Activated CD4-positive, CD25-positive, alpha-beta regulatory T cell (primary cell): Measurements from ENCODE around the gene ARL15.
"Not testable (repeated sequence)": the region's sequence is repeated elsewhere in the genome, so short reads cannot be mapped to it uniquely, and the experiment has no call there.

Source experiments
- DNase-seq, 4 experiments: peaks; one replicate each; lab custom pipeline; 2025; lab: John Stamatoyannopoulos, UW

The ARL15 gene

DNA sequence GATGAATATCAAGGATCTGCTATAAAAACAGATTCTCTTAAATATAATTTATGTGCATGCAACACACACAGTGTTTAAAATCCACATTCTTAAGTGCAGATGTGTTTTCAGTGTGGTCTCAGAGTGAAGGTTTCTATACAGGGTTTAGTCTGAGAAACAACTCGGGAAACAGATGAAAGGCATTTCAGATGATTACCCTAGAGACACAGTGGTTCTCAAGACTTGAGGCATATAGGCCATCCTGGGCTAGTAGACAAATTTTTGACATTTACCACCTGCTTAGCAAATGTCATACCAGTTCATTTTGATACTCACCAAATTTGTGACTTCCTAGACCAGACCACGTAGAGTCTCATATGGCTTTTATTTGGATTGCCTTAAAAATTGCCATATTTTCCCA lies 216.5 kb downstream of the ARL15 start:
- DNase-seq, result no peak

DNA sequence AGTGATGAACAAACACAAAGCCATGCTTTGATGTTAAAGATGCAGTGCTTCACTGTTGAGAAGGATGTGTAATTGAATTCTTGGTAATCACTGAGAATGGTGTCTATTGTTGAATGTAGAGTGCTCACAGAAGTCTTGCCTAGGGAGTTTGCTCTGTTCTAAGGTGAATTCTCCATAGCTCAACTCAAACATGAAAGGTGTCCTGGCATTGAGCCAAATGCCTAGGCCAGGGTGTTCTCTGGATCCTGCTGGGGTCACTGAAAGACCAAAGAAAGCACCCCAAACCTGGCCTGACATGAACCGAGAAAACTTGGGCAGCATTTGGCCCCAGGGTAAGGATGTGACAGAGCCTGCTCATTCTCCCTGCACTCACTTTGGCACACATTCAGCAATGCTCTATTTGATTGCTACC lies 217.3 kb downstream of the ARL15 start:
- no peak for DNase-seq

DNA sequence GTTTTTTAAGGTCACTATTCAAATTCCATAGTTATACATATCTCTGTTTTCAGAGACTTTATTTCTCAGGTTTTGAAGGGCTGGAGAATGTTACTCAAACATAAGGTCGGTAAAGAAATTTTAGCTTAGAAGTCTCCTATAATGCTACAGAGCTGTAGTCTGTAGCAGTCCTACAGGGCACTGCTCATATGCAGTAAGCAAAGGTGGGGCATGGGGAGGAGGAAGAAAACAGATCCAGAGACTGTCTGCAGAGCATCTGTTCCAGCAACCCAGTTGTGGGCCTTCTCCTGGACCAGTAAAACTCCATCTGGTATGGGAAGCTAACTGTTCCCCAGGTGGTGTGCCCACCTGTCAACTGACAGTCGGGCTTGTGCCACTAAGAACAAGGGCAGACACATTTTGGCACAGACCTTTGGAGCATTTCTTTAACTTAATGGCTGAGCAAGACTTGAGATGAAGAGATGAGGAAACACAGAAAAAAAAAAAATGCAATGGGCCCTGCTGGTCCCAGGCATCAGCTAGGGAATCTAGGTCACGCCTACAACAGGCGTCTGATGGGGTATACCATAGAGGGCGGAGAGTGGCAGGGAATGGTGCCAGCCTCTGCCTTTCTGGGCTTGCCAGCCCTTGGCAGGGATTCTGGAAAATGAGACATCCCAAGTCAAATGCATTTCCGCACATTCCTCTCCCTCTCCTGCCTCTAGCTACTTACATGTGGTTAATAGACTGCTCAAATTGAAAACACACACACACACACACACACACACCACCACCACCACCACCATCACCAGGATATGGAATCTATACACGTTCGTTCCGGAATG lies 218.9 kb downstream of the ARL15 start:
- DNase-seq, result no peak

DNA sequence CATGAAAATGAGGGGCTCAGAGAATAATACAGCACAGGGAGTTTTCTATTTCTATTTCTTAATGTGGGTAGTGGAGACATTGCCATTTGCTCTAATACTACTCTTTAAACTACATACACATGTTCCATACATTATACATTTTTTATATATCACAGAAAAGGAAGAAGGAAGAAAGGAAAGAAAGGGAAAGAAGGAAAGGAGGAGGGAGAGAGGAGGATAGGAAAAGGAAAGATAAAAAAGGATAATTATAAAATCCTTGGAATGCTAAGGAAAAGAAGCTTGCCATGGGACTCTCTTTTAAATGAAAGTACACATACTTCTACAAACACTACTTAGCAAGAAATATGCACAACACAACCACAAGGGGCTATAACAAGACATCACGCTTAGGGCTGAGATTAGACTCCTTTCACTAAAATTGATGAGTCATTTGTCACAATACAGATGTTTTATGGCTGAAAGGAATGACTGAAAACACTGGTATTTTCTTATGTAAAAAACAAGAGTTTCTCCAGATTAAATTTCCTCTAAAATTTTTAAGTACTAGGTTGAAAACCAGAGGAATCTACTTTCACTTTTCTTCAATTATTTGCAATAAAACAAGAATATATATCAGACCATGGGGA lies 219.8 kb downstream of the ARL15 start:
- DNase-seq, result no peak

DNA sequence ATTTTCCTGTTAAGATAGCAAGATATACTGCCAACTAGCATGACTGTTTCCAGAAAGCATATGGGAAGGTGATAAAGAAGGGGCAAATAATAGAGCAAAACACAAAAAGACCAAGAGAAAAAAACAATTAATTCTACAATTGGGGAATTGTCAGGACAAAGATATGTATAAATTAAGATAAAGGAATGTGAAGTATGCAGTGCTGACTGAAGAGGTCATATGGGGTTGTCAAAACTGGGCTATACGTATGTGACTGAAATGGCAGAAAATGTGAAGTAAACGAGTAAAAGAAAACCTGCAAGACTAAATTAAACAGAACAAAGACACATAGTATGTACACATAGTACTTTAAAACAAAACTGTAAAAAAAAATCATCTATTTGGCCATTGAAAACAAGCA lies 222.3 kb downstream of the ARL15 start:
- DNase-seq, result no peak

DNA sequence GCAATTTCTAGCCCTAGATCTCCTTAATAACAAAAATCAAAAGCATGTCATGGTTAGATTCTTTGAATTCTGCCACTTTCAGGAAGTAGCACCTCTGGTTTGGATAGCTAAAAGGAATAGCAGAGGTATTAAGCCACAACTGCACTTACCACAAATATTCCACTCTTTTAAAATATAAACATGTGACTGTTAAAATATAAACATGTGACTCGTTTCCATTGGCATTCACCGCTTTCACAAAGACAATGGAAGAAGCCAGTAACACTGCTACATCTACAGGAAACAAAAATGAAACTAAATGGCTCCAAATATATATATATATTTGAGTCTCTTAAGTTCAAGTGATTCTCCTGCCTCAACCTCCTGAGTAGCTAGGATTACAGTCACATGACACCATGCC lies 222.9 kb downstream of the ARL15 start:
- no peak for DNase-seq

DNA sequence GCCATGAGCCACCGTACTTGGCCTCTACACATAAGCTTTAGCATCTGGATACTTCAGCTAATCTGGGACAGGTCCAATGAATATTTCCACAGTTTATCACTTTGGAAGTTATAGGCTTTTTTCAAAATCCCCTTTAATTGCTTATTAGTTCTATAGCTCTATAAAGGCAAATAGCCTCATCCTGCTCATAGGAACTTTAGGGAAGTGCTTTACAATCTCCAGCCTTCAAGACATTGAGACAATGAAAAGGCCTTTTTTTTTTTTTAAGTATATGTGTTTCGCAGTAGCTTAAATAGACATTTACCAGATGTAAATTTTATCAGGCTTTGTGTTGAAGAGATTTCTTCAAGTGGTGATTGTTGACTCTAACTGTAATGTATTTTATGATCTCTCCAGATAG lies 224.2 kb downstream of the ARL15 start:
- no peak for DNase-seq

DNA sequence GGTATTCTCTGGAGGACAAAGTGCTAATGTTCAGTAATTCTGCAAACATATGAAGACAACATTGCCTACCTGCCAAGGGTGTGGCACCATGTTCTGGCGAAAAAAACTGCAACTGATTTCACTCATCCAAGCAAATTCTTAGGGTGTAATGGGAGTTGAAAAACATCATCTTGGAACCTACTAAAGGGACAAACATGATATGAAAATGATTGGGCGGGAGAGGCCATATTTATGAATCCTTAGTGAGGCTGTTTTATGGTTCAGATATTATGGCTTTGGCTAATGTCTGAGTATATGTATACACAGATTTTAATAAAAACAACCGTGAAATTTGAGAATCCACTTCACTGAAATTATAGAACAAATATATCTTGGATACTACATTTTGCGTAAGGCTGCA lies 225.7 kb downstream of the ARL15 start:
- DNase-seq, result no peak

DNA sequence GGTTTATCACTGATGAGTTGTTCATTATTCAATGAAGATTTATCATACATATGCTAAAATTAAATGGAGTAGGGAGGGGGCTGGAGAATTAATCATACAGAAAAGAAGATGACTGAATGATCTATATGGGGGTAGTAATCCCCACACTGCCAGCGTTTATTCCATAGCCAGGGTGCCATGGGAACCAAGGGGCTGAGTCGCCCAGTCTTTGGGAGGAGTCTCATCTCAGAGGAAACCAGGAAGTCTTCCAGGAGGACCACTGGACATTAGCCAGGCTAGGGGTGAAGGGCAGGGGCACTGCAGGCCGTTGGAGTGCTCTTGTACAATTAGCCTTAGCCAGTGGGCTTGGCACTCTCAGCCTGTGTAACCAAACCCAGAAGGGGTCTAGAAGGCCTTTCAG lies 226.5 kb downstream of the ARL15 start:
- no peak for DNase-seq

DNA sequence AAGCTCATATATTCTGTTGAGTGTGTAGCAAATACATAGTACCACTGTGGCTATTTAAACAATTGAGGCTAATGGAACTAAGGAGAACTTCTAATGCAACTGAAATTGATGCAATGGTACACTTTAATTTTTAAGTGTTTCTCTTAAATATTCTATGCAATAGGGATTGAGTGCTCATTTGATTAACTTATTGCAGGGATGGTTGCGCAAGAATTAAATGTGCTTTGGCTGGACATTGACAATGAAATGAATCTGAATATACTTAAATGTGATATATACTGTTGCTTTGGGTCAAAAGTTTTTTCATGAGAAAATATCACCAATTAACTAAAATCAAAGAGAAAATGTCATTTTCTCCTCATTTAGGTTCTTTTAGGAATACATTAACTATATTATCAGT lies 227.1 kb downstream of the ARL15 start:
- no peak for DNase-seq

DNA sequence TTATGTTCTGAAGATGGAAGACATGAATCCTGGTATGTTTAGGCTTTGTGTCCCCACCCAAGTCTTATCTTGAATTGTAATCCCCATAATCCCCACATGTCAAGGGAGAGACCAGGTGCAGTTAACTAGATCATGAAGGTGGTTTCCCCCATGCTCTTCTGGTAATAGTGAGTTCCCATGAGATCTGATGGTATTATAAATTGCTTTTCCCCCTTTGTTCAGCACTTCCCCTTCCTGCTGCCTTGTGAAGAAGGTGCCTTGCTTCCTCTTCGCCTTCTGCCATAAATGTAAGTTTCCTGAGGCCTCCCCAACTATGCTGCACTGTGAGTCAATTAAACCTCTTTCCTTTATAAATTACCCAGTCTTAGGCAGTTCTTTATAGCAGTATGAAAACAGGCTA lies 229.0 kb downstream of the ARL15 start:
- DNase-seq, result no peak

DNA sequence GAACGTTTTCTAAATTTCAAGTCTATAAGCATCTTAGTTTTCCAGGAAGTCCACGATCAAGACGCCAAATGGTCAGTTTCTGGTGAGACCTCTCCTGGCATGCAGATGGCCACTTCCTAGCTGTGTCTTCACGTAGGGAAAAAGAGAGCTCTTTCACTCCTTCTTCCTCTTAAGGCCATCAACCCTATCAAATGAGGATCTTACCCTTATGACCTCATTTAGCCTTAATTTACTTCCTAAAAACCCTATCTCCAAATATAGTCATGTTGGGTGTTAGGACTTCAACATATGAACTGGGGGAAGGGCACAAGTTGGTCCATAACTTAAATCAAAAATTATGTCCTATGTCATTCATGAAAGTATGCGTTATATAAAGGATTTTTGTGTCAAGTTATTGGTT lies 229.5 kb downstream of the ARL15 start:
- DNase-seq, result no peak

DNA sequence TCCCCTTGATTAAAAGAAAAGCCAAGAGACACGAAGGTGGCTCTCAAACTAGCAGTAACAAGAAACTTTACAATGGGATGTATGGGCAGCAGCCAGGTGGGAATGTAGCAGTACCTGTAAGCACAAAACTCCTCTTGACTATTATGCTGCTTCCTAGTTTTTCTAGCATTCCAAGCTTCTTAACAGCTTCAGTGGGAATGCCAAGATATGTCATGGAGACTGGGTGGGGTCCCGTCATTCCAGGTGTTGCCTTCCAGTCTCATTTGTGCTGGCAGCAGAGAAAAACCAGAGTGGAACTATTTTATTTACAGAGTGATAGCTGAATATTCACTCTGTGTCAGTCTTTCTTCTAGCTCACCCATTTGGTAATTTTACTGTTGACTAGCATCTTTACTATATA lies 236.6 kb downstream of the ARL15 start:
- DNase-seq, result no peak

DNA sequence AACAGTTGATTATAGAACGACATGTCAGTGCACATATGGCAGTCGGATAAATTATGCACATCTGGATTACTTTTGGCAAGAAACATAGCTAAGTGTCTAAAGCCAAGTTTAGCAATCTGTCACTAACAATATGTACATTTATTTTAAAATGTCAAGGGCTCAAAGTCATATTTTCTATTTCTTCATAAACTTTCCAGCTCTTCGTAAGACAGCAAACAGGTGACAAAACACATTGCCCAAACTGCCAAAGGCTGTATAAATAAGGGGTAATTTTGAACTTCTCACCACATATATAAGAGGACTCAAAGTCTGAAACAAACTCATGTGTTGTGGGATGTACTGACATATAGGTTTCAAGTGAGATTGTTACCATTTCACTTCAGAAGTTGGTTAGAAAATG lies 237.2 kb downstream of the ARL15 start:
- DNase-seq, result no peak

DNA sequence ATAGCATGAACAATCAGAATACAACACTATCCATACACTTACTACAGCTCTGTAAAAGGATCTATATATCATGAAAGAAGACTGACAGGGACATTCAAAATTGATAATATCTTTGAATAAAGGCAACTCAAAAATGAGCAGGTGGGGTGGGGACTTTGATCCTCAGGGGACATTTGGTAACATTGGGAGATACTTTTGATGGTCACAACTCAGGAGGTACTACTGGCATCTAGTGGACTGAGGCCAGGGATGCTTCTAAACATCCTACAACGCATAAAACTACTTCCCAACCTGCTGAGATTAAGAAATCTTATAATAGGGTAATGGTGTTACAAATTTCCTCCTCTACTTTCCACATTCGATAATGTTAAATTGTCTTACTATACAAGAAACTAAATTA lies 243.9 kb downstream of the ARL15 start:
- no peak for DNase-seq

DNA sequence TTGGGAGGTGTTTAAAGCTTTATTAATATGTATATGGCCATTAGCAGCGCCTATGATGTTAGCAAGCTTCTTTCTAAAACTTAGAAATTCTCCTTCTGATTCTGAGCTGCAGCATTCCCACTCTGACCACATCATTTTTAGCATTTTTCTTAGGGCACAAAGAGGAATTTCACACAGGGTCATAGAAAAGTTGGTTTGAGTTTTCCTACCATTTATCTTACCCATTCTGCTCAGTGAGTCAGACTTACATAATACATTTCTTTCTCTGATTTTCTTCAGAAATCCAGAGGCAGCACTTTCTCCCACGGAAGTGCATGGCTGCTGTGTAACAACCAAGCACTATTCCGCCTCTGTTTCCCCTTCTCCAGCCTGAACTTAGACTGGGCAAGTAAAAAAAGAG lies 246.6 kb downstream of the ARL15 start:
- no peak for DNase-seq

DNA sequence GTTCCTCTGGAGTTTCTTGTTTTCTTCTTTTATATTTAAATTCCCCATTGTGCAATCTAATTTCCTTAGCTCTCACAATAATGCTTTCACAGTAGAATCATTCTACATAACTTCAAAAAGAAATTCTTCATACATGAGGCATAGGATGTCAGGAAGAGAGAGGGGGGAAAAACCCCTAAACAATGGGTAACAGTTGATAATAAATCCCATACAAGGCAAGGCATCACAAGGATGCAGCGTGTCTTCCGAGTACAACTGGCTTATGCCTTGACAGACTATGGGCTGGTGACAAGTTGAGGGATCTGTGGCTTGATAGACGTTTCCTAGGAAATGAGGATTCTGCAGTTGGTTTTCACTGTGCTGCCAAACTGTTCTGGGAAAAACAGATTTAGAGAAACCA lies 247.4 kb downstream of the ARL15 start:
- no peak for DNase-seq

DNA sequence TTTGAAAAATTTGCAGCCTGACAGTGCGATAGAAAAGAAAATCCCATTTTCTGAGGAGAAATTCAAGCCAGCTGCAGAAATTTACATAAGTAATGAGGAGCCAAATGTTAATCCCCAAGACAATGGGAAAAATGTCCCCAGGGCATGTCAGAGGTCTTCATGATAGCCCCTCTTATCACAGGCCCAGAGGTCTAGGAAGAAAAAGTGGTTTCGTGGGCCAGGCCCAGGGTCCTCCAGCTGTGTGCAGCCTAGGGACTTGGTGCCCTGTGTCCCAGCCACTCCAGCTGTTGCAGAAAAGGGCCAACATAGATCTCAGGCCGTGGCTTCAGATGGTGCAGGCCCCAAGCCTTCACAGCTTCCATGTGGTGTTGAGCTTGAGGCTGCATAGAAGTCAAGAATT lies 249.5 kb downstream of the ARL15 start:
- not testable (repeated sequence) for DNase-seq

DNA sequence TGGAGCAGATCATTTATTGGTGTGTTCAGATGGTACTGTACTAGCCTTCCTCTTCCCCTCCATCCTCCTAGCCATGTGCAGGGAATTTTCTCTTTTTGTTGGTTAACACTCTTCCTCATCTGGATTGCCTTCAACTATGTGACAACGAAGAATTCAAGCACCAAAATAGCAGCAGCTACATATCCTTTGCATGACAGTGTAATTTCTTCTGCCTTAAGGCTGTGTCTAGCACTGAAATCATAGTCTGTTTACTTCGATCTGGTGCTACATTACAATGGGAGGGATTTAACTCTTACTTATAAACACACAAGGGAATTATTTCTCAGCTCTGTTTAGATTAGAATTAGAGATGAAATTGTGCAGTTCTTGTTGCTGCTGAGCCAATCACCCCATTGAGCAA lies 260.4 kb downstream of the ARL15 start:
- DNase-seq, result no peak

DNA sequence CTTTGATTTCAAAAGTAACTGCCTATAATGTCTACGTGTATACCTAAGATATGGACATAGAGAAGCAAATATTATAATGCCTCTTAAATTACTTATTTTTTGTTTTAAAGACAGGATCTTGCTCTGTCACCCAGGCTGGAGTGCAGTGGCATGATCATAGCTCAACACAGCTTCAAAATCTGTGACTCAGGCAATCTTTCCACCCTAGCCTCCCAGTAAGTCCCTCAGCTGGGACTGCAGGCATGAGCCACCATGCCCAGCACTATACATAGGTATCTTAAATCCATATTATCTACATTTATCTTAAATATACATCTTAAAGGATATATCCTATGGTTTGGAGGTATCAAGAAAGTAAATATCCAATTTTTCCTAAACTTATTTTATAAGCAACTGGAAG lies 261.2 kb downstream of the ARL15 start:
- no peak for DNase-seq

DNA sequence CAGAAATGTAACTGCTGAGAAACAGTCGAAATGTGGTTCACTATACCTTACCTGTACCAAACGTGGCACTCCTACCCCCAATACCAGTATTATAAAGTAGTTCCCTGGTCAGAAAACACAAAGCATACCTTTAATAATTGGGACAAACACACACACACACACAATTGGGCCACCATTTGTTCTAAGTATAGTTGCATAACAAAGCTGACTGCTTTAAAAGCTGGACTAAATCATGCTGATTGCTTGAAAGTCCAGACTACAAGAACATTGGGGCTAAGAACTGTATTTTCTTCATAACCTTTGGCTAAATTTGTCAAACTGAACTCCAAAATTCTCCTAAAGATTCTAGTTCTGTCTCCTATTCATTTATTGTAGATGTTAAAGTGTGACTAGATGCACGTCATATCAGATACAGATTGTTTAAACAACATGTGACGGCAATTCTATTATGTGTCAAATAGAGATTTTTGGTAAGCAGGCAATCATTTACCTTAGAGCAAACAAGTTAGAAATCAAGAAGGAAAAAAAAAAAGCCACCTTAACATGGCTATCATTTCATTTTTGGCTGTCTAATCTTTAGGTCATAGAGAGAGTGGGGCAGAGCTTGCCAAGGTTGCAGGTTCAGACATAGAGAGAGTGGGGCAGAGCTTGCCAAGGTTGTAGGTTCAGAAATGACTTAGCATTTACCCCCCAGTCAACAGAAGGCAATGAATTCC lies 265.1 kb downstream of the ARL15 start:
- DNase-seq, result no peak

DNA sequence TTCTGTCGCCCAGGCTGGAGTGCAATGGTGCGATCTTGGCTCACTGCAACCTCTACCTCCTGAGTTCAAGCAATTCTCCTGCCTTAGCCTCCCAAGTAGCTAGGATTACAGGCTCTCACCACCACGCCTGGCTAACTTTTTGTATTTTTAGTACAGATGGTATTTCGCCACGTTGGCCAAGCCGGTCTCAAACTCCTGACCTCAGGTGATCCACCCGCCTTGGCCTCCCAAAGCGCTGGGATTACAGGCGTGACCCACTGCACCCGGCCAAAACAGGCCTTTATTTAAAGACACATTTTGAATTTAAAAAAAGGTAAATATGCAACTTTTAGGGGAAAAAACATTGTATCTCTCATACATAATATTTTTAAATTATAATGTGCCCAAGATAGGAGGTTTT lies 266.1 kb downstream of the ARL15 start:
- DNase-seq, result not testable (repeated sequence)

DNA sequence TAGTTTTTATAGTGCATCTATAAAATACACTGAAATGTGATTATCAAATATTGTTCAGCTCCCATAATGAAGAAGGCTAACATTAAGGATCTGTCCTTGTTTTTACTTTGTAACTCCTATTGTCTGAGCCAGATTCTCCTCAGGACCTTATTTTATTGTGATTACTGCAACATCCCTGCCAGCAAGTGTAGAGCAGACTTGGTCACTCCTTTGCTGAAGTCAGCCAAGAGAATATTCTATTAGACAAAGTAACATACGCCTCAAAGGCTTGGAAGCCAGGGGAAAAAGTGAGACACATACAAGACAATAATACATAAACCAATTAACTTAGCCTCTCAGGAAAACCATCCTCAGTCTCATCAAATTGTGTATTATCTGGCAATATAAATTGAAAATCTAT lies 269.6 kb downstream of the ARL15 start:
- no peak for DNase-seq
